ENCODE measurements around the gene GARIN5A.
"Not testable (repeated sequence)": the region's sequence is repeated elsewhere in the genome, so short reads cannot be mapped to it uniquely, and the experiment has no call there.

Gene GARIN5A

DNA sequence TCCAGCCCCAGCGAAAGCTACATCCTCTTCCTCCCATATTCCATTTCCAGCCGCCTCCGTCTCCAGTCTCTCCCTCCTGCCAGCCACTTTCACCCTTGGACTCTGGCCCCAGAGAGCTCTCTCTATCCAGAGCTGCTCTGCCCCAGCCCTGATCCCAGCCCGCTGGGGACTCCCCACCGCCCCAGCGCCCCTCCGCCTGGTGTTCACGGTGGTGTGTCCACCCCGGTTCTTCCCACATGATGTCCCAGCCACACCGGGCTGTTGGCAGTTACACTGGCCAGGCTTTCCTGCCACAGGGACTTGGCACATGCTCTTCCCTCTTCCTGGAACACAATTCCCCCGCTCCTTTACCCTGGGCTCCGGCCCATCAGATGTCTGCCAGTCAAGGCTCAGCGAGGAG, 11.6 kb downstream of the GARIN5A start:
- no peak for DNase-seq (ENCODE audit: low read depth in 2 of 2)

DNA sequence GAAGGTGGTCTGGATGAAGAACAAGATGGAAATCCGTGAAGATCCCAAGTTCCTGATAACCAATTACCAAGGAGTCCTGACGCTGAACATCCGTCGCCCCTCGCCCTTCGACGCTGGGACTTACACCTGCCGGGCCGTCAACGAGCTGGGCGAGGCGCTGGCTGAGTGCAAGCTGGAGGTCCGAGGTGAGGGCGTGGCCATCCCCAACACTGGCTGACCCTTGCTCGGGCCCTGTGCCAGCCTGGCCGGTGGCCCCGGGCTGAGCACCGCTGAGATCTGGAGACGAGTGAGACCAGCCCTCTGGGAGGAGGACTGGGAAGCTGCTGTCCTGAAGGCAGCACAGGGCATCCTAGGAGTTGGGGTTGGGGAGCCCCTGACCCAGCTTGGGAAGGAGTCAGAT, 12.3 kb downstream of the GARIN5A start:
- DNase-seq (ENCODE audit: low read depth in 2 of 2): no peak

DNA sequence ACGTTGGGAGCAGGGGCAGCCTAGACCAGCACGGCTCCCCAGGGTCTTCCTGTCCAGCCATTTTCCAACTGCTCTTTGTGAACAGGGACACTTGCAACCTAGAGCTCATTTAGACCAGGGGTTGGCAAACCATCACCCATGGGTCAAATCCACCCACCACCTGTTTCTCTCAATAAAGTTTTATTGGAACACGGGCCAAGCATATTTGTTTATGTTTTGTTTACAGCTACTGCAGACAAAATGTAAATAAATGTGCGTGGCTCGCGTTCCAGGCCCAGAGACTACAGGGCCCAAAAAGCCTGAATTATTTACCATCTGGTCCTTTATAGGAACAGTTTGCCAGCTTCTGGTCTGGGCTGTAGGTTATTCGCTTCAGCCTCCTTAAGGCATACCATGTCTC, 13.7 kb downstream of the GARIN5A start:
- DNase-seq (ENCODE audit: low read depth in 2 of 2): no peak

DNA sequence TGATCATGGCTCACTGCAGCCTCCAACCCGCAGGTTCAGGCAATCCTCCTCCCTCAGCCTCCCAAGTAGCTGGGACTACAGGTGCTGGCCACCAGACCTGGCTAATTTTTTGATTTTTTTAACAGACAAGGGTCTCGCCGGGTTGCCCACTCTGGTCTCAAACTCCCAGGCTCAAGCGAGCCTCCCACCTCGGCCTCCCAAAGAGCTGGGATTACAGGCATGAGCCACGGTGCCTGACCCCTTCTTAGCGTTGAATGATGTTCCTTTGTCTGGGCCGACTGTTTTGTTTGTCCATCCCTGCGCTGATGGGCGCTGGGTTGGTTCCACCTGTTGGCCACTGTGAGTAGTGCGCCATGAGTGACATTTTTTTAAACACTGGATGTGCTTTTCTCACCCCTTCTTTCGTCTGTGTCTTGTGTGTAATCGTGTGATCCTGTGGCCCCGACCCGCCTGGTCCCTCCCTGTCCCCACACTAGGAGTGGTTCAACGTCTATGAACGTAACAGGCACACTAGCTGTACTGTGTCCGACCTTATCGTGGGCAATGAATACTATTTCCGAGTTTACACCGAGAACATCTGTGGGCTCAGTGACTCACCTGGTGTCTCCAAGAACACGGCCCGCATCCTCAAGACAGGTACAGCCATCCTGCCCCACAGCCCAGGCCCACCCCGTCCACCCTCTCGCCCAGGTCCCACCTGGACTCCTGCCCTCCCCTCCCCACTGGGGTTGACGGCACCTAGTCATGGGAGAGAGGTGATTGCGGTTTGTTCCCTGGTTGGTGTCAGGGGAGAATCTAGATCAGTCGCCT, 15.4 kb downstream of the GARIN5A start:
- DNase-seq (ENCODE audit: low read depth in 2 of 2): peak; percentile 40 to 50

DNA sequence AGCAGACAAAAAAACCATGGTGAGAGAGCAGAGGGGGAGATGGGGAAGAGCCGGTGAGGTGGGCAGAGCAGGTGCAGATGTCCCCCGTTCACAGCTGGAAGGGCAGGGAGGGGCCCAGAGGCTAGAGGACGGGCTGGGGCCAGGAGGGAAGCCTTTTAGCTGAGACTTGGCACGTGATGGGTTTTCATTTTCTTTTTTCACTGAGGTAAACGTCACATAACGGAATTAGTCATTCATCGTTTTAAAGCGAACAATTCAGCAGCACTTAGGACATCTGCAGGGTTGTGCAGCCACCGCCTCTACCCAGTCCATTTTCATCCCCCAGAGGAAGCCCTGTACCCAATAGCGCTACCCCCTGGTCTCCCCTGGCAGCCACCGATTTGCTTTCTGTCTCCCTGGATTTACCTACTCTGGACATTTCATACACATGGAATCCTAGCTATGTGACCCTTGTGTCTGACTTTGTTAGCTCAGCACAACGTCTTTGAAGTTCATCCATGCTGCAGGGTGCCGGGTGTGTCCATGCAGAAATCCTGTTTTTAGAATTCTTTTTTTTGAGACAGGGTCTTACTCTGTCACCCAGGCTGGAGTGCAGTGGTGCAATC, 16.4 kb downstream of the GARIN5A start:
- no peak for DNase-seq (ENCODE audit: low read depth in 2 of 2)

DNA sequence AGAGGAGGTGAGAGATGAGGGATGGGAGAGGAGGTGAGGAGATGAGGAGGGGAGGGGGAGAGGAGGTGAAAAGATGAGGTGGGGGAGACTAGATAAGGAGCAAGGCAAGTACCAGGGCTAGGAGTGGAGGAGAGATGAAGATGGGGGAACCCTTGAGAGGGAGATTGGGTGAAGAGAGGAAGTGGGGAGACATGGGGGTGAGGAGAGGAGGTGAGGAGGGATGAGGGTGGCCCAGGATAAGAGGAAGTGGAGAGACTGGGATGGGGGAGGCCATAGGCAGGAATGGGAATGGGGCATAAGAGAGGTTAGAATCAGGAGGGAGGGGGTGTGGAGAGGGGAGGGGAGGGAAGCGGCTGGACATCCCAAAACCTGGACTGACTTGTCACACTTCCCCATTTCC, 17.0 kb downstream of the GARIN5A start:
- DNase-seq (ENCODE audit: low read depth in 2 of 2): no peak

DNA sequence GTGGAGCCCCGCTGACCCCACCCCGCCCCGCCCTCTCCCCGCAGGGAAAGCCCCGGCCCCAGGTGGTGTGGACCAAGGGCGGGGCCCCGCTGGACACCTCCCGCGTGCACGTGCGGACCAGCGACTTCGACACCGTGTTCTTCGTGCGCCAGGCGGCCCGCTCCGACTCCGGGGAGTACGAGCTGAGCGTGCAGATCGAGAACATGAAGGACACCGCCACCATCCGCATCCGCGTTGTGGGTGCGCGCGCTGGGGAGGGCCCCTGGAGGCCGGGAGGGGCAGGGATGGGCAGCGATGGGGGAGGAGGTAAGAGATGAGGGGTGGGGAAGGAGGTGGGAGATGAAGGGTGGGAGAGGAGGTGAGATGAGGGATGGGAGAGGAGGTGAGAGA, 17.6 kb downstream of the GARIN5A start:
- DNase-seq (ENCODE audit: low read depth in 2 of 2): no peak

DNA sequence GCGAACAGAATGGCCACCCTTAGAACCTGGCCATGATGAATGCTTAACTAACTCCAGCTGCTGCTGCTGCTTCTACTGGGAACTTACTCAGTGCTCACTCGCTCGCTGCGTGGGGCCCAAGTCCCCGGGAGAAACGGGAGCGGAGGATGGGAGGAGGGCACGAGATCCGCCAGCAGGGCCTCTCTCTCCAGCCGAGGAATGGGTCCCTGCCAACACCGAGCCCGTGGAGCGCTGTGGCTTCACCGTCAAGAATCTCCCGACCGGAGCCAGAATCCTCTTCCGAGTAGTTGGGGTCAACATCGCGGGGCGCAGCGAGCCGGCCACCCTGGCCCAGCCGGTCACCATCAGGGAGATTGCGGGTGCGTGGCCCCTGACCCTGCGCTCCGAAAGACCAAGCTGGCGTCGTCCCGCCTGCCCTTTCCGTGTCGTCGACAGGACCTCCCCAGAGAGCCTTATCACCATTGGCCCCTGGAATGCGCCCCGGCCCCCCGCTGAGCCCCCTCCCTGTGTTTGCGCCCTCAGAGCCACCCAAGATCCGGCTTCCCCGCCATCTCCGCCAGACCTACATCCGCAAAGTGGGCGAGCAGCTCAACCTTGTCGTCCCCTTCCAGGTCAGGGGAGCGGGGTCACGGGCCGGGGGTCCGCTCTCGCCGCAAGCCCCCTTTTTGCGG, 18.1 kb downstream of the GARIN5A start:
- DNase-seq (ENCODE audit: low read depth in 2 of 2): no peak

DNA sequence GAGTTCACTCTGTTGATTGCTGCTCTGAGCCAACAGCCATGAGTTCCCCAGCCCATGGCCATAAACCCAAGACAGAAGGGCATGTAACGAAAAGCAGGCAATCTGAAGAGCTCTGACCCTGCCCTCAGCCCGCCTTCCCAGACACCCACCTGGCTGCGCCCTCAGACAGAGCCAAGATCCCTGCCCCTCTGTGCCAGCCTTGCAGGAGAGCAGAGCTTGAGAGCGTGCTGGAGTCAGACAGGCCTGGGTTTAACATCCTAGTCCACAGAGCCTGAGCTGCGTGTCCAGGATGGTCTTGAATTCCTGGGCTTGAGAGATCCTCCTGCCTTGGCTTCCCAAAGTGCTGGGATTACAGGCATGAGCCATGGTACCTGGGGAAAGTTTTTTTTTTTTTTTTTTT, 19.3 kb downstream of the GARIN5A start:
- DNase-seq (ENCODE audit: low read depth in 2 of 2): no peak

DNA sequence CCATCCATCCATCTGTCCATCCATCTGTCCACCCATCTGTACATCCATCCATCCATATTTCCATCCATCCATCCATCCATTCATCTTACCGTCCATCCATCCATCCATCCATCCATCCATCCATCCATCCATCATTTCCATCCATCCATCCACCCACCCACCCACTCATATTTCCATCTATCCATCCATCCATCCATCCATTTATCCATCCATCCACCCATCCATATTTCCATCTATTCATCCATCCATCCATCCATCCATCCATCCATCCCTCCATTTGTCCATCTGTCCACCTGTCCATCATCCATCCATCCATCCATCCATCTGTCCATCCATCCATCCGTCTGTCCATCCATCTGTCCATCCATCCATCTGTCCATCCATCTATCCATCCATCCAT, 20.7 kb downstream of the GARIN5A start:
- DNase-seq (ENCODE audit: low read depth in 2 of 2): no peak

DNA sequence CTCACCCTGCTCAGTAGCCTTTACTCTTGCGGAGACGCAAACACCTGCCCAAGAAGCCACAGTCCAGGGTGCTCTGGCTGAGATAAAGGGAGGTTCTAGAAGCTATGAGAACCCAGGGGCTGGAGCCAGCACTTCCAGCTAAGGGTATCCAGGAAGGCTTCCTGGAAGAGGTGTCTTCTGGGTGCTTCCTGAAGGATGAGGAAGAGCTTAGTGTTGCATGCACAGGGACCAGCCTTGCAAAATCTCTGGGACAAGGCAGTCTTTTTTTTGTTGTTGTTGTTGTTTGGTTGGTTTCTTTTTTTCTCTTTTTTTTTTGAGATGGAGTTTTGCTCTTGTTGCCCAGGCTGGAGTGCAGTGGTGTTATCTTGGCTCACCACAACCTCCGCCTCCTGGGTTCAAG, 23.4 kb downstream of the GARIN5A start:
- DNase-seq (ENCODE audit: low read depth in 2 of 2): no peak

DNA sequence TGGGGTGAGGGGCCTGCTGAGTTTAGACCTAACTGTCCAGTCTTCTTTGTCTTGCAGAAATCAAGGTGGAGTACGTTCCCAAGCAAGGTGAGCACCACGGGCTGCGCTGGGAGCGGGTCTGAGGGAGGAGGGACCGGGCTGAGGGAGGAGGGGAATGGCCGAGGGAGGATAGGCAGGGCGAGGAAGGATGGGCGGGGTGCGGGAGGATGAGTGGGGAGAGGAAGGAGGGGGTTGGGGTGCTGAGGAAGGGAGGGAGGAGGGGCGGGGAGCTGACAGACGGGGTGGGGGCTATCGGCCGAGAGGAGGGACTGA, 25.5 kb downstream of the GARIN5A start:
- DNase-seq (ENCODE audit: low read depth in 2 of 2): no peak

DNA sequence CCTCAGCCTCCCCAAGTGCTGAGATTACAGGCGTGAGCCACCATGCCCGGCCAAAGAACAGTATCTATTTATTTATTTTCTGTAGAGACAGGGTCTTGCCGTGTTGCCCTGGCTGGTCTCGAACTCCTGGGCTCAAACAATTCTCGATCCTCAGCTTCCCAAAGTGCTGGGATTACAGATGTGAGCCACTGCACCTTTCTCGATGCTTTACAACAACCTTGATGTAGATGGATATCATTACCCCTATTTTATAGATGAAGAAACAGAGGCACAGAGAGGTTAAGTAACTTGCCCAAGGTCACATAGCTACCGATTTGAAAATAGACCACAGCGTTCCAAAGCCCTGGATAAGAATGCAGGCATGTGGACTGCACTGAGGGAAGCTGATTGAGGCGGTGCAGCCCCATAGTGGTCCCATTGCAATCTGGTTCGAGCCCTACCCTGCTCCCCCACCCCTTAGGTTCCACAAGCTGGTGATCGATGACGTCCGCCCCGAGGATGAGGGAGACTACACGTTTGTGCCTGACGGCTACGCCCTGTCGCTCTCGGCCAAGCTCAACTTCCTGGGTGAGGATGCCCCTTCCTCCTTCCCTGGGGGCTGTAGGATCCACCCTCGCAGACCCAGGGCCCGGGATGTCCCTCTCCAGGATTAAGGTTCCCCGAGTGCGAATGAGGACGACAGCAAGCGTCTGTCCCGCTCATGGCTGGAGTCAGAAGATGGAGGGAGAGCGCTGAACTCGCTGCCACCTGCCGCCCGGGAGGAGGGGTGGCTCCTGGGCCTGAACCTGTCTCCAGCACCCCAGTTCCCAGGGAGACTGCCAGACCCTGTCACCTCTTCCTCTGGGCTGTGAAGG, 26.1 kb downstream of the GARIN5A start:
- DNase-seq (ENCODE audit: low read depth in 2 of 2): no peak

DNA sequence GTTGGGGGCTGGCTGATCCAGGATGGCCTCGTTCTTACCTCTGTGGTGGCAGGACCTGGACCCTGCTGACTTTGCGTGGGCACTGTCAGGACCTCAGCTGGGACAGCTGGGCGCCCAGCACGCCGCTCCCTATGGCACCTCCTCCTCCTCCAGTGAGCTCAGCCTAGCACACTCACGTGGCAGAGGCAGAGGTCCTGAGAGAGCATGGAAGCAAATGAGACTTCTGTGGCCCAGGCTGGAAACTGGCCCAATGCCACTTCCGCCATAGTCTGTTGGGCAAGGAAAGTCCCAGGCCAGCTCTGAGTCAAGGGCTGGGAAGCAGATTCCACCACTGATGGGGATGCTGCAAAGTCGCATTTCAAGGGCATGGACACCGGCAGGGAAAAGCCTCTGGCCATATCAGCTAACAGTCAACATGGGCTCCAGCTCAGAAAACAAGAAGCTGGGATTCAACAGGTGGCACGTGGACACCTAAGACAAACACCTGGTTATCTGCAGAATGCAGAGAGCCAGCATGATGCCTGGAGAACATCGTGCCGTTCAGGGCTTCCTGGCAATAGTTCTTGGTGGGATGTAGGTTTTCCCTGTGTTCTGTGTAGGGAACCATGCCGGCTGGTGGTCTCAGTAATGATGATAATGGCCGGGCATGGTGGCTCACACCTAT, 27.3 kb downstream of the GARIN5A start:
- DNase-seq (ENCODE audit: low read depth in 2 of 2): no peak

DNA sequence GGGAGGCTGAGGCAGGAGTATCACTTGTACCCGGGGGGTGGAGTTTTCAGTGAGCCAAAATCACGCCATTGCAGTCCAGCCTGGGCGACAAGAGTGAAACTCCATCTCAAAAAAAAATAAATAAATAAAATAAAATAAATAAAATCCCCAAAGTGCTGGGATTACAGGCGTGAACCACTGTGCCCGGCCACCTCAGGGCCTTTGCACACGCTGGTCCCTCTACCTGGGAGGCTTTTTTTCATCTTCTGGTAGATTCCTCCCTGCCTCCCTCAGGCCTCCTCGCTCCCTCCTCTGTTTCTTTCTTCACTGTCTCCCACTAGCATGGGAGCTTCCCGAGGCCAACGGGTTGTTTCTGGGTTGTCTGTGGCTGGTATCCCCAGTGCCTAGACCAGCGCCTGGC, 28.9 kb downstream of the GARIN5A start:
- no peak for DNase-seq (ENCODE audit: low read depth in 2 of 2)

DNA sequence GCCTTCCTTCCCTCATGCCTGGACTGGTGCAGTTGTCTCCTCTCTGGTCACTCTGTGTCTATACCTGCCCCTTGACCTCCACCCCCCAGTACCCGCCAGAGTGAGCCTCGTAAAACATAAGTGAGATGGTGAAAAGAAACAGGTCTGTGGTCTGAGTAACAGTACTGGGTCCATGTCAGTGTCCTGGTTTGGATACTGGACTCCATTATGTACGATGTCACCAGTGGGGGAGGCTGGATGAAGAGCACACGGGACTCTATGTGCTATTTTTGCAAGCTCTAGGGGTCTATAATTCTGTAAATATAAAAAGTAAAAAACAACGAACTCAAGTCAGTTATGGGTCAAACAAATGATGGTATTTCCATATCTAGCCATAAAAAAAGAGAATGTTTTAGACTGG, 29.6 kb downstream of the GARIN5A start:
- DNase-seq (ENCODE audit: low read depth in 2 of 2): no peak

DNA sequence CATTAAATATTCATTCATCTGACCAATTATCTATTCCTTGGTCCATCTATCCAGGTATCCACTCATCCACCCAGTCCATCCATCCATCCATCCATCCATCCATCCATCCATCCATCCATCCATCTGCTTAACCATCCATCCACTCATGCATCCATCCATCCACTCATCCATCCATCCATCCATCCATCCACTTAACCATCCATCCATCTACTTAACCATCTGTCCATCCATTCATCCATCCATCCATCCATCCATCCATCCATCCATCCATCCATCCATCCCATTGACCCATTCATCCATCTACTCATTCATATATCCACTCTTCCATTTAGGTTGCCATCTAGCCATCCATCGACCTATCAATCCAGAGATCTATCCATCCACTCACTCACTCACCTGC, 32.6 kb downstream of the GARIN5A start:
- no peak for DNase-seq (ENCODE audit: low read depth in 2 of 2)

DNA sequence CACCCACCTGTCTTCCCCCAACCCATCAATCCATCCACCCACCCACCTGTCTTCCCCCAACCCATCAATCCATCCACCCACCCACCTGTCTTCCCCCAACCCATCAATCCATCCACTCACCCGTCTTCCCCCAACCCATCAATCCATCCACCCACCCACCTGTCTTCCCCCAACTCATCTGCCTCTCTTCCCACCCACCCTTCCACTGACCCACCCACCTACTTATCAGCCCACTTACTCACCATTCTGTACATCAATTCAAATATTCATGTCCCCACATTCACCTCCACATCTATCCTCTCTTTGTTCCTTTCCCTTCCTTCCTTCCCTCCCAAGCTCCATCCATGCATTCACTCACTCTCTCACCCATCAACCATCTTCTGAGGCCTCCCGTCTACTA, 37.5 kb downstream of the GARIN5A start:
- not testable (repeated sequence) for DNase-seq (ENCODE audit: low read depth in 2 of 2)

DNA sequence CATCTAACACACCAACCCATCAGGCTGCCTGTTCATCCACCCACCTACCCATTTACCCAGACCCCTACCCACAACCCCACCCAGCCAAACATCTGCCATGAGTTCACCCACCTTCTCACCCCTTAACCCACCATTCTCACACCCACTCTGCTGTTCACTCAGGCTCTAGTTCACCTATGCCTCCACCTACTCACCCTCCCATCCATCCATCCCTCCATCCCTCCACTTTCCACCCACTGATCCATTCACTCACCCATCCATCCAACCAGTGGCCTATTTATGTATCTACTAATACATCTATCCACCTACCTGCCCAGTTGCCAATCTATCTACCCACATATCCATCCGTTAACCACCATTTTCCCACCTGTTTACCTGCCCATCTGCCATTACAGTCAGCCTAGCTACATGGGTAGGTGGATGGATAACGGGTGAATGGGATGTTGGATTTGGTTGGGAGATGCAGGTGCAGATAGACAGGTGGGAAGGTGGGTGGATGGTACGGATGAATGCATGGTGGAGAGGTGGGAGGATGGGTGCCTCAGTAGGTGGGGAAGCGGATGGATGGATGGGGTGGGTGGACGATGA, 38.7 kb downstream of the GARIN5A start:
- no peak for DNase-seq (ENCODE audit: low read depth in 2 of 2)

DNA sequence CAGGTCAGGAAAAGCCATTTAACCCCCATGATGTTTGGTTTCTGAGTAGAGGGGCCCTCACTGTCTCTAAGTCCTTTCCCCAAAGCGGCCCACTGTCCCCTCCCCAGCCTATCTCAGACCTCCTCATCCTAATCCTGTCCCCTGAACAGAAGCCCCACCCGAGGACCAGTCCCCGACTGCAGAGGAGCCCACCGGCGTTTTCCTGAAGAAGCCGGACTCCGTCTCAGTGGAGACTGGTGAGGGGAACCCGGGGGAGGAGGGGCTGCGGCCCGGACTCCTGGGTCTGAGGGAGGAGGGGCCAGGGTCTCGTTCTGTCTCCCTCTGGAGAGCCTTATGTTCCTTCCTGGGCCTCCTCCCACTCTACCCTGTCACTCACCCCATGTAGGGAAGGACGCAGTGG, 41.0 kb downstream of the GARIN5A start:
- no peak for DNase-seq (ENCODE audit: low read depth in 2 of 2)

DNA sequence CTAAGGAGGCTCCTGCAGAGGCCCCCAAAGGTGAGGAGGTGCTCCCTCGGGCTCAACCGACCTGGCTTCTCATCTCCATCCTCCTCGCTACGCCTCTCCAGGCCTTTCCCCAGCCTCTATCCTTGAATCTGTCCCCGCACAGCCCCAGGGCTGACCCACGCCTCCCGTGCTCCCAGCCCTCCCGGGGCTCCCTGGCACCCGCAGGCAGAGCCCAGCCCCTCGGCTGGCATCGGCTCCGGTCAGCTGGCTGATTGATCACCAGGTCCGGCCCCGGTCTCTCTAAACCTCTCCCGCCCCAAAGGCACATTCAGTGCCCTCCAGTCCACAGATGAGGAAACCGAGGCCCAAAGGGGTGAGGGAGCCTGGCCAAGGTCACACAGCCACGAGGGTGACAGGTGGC, 41.4 kb downstream of the GARIN5A start:
- no peak for DNase-seq (ENCODE audit: low read depth in 2 of 2)

DNA sequence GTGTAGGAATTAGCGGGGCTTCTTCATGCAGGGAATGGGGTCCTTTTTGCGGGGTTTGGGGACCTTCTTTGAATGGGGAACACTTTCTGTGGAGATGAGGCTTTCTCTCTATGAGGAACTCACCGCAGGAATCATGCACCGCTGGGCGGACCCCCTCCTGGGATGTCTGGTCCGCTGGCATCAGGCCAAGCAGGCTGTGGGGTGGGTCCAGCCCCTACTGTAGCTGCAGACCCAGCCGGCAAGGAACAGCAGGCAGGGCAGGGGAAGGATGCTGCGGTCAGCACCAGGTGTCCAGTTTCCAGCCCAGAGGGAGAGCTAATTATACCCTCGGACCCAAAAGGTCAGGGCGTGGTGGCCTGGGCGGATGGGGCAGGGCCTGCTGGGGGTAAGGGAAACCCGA, 42.1 kb downstream of the GARIN5A start:
- DNase-seq (ENCODE audit: low read depth in 2 of 2): no peak
